Prostate gland (tissue), 2 donors: ENCODE results near the gene TFAP2A. TPM values are rescaled to one million over a fixed set of nuclear protein-coding genes. Genes with fewer than 3 reads are reported as not detected.

Experiments used
- DNase-seq: peaks from one replicate; pipeline ENCODE4 v3.0.0-alpha.2; 2019; ENCODE audit warnings: low spot score
- H3K27ac ChIP-seq, 2 donors: fragments of 200-600 bp; sonication (generic); 2 replicates each; pipeline ENCODE4 v1.5.1; 2017 to 2019
- H3K27me3 ChIP-seq: fragments of 200-600 bp; sonication (generic); replicated peaks from 2 replicates; pipeline ENCODE4 v1.5.1; 2019; ENCODE audit not compliant: insufficient read depth
- H3K36me3 ChIP-seq, 2 donors: fragments of 200-600 bp; sonication (generic); 1 replicate in 1 of 2; 2 replicates in 1 of 2; pipeline versions ENCODE4 v1.5.1 to v1.8.1; 2017 to 2019
- H3K4me1 ChIP-seq: fragments of 200-600 bp; sonication (generic); replicated peaks from 2 replicates; pipeline ENCODE4 v1.5.1; 2019
- H3K4me3 ChIP-seq, 2 donors: fragments of 200-600 bp; sonication (generic); 2 replicates each; pipeline ENCODE4 v1.5.1; 2017 to 2019
- H3K9me3 ChIP-seq: fragments of 200-600 bp; sonication (generic); 2 replicates; pipeline ENCODE4 v1.5.1; 2017
- POLR2A ChIP-seq: fragments of 450-650 bp; IDR thresholded peaks from one replicate; pipeline ENCODE4 v1.6.1; 2016; ENCODE audit warnings: antibody characterized with exemption, mild to moderate bottlenecking
- POLR2AphosphoS5 ChIP-seq: sonication (generic); formaldehyde crosslinking; IDR thresholded peaks from one replicate; pipeline ENCODE4 v1.6.1; 2017; ENCODE audit warnings: antibody characterized with exemption
- WGBS: methylation state at CpG from one replicate; pipeline ENCODE4 v1.1.5; 2018; 5-methylcytosine and 5-hydroxymethylcytosine counted together
- intact Hi-C: fragments of 100-400 bp; cut with DNase I; formaldehyde crosslinking; loops from one replicate; pipeline ENCODE4 v1.14.2; 2022
- total RNA-seq, 2 donors: library from RNA; depleted of rRNA; stranded (reverse); fragments of >200 nt; gene quantifications; one replicate each; pipeline ENCODE4 v1.1.0, GENCODE V29; 2016
- TF ChIP-seq, protein P1 (sequence below), 4 experiments: fragments of 200-600 bp in 2 of 4; fragments of 450-650 bp in 2 of 4; sonication (generic) in 2 of 4; IDR thresholded peaks; 1 replicate in 3 of 4; 2 replicates in 1 of 4; pipeline ENCODE4 v1.5.1; 2016 to 2019; ENCODE audit warnings: antibody characterized with exemption in 4 of 4, mild to moderate bottlenecking in 2 of 4, moderate library complexity in 2 of 4

TFAP2A gene
- total RNA-seq, 2 donors from 2014 or later = 16.0 to 20.4 TPM

DNA sequence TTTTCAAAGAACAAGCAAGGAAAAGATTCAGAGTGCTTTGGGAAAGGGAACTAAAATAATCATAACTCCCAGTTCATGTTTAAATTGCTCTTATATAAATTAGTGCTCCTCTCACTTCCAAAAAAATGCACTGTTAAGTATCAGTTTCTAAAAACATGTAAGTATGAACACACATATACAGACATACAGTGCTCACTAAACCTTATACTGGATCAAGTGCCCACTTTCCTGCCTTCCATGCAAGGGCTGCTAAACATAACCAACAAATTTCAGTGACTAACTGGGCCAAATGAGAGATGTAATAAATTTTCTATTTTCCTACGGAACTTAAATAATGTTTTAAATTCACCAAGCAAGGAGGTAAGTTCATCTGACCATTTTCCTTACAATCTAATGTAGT, 6.4 kb downstream of the TFAP2A start:
- no peaks in the 10 kb centered on the region for H3K36me3 ChIP-seq
- no peak overlapping the region for H3K4me3 ChIP-seq
- TF ChIP-seq POLR2AphosphoS5 = no peak
- no peak for TF ChIP-seq POLR2A
- TF ChIP-seq, protein P1, sequence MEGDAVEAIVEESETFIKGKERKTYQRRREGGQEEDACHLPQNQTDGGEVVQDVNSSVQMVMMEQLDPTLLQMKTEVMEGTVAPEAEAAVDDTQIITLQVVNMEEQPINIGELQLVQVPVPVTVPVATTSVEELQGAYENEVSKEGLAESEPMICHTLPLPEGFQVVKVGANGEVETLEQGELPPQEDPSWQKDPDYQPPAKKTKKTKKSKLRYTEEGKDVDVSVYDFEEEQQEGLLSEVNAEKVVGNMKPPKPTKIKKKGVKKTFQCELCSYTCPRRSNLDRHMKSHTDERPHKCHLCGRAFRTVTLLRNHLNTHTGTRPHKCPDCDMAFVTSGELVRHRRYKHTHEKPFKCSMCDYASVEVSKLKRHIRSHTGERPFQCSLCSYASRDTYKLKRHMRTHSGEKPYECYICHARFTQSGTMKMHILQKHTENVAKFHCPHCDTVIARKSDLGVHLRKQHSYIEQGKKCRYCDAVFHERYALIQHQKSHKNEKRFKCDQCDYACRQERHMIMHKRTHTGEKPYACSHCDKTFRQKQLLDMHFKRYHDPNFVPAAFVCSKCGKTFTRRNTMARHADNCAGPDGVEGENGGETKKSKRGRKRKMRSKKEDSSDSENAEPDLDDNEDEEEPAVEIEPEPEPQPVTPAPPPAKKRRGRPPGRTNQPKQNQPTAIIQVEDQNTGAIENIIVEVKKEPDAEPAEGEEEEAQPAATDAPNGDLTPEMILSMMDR (IDR thresholded peaks at IDR 0.05) = no peak
- peaks cover 7% of the 10 kb centered on the region for H3K4me1 ChIP-seq
- DNase-seq = no peak
- intact Hi-C loops = no loop called here
- H3K9me3 ChIP-seq = no peaks in the 10 kb centered on the region
- no peaks in the 10 kb centered on the region for H3K27me3 ChIP-seq
- peak overlapping the region in 1 of 2 donors; percentile 24 for H3K27ac ChIP-seq
- WGBS = 20% methylated on average over 1 of the region's 1 CpG

DNA sequence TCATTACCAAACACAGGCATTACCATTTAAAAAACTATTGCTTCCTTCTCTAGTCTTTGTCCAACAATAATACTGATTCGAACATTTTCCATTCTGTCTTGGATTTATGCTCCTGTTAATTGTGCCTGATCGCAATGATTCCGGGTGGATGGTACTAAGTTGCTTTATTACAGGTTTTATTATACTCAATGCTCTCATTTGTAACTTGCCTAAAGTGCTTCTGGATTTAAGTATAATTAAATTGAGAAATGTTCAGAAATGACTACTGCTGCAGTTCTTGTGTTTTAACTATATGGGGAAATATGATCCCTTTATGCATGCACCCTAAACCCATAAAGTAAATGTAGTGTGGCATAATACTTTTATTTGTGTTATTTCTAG, 7.2 kb downstream of the TFAP2A start:
- DNase-seq = no peak
- no peaks in the 10 kb centered on the region for H3K9me3 ChIP-seq
- no peaks in the 10 kb centered on the region for H3K27me3 ChIP-seq
- intact Hi-C loops = no loop called here
- peak; percentile 5 for TF ChIP-seq POLR2AphosphoS5
- no peak for TF ChIP-seq POLR2A
- H3K4me1 ChIP-seq = peaks cover 5% of the 10 kb centered on the region
- H3K4me3 ChIP-seq = no peak overlapping the region
- WGBS = 19% methylated on average over 3 of the region's 3 CpGs
- peak overlapping the region; percentile 59 to 87 for H3K27ac ChIP-seq
- H3K36me3 ChIP-seq = no peaks in the 10 kb centered on the region

DNA sequence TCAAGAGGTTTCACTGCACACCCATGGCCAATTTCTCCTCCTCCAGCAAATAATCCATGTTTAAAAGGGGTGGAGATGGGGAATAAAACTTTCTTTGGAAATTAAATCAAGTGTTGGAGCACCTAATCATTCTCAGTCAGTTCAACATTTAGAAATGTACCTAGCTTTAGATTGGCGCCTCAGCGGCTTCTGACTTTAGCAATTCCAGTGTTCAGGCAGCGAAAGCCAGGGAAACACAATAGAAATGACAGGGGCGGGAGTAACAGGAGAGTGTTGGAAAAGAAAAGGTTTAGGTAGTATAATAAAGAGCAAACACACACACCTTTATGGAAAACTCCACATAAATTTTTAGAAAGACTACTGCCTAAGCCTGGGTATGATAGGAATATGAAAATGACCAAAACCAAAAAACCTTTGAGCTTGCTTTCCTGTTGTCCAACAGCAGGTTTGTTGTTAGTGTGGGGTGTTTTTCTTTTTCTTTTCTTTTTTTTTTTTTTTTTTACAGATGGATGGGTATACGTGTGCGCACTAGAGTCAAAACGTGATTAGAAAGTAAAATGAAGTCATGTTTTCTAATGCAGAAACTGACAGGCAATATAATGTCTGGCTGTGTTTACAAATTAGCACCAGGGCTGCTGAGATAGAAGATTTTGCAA, 7.7 kb downstream of the TFAP2A start:
- peak overlapping the region; percentile 59 to 87 for H3K27ac ChIP-seq
- TF ChIP-seq POLR2AphosphoS5 = no peak
- no peak for TF ChIP-seq POLR2A
- TF ChIP-seq, protein P1 (IDR thresholded peaks at IDR 0.05) = no peak
- no peaks in the 10 kb centered on the region for H3K9me3 ChIP-seq
- intact Hi-C loops = no loop called here
- H3K4me3 ChIP-seq = no peak overlapping the region
- 31% methylated on average over 7 of the region's 7 CpGs for WGBS
- H3K27me3 ChIP-seq = no peaks in the 10 kb centered on the region
- no peak for DNase-seq
- H3K4me1 ChIP-seq = peaks cover 5% of the 10 kb centered on the region
- no peaks in the 10 kb centered on the region for H3K36me3 ChIP-seq

DNA sequence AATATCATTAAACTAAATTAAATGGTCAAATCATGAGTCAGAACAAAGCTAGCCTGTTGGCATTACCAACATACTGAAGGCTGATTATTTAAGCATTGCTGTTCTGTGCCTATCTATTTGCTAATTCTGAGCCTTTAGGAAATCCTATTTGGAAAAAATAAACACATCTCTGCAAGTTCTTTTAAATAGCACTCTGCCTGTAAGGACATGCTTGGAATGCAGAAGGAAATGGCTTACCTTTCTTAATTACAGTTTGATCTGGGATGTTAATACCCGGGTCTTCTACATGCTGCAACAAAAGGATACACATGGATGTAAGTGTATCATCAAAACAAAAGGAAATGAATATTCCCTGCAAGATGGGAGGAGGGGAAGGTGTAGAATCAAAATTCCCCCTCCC, 8.3 kb downstream of the TFAP2A start:
- WGBS = 17% methylated on average over 1 of the region's 1 CpG
- peak overlapping the region; percentile 59 to 87 for H3K27ac ChIP-seq
- H3K4me1 ChIP-seq = peaks cover 5% of the 10 kb centered on the region
- no peak for DNase-seq
- H3K9me3 ChIP-seq = no peaks in the 10 kb centered on the region
- no peaks in the 10 kb centered on the region for H3K27me3 ChIP-seq
- TF ChIP-seq, protein P1 (IDR thresholded peaks at IDR 0.05) = no peak
- TF ChIP-seq POLR2A (no peak), POLR2AphosphoS5 (peak; percentile 55)
- no peak overlapping the region for H3K4me3 ChIP-seq
- intact Hi-C loops = no loop called here
- H3K36me3 ChIP-seq = no peaks in the 10 kb centered on the region

DNA sequence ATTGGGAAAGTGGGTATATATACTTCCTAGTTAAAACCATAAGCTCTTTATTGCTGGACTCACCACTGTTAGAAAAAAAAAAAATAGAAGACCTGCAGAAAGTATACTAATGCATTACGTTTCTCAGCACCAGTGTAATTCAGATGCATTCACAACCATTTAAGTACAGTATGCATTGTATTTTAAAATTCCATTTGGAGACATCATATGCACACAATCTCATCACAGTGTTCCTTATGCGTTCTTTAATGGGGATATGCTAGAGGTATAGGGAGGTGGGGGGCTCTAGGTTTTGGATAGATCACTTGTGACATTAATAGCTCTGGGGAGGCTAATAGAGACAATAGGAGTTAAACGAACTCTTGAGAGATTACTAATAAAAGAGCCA, 9.4 kb downstream of the TFAP2A start:
- intact Hi-C loops = no loop called here
- peaks cover 5% of the 10 kb centered on the region for H3K4me1 ChIP-seq
- WGBS = 23% methylated on average over 3 of the region's 3 CpGs

More for the DNA sequence above, 9.4 kb downstream of the TFAP2A start:
- Histone ChIP-seq H3K27me3 (no peaks in the 10 kb centered on the region), H3K9me3 (no peaks in the 10 kb centered on the region), H3K27ac (peak overlapping the region; percentile 87 to 94), H3K36me3 (no peaks in the 10 kb centered on the region), H3K4me3 (peak overlapping the region in 1 of 2 donors; percentile 40)
- TF ChIP-seq, protein P1 (IDR thresholded peaks at IDR 0.05) = no peak
- no peak for TF ChIP-seq POLR2AphosphoS5
- TF ChIP-seq POLR2A = no peak
- no peak for DNase-seq
